DOHH2 (cell line): ENCODE measurements around the gene NPAS2.

Source experiments
- H3F3A ChIP-seq: fragments of 200-600 bp; sonication (generic), shearing (Covaris generic); 2 replicates; pipeline ENCODE4 v1.6.0; 2016; ENCODE audit warnings: antibody characterized with exemption, mild to moderate bottlenecking; ENCODE audit not compliant: control insufficient read depth, insufficient read depth
- H3K27ac ChIP-seq: fragments of 200-600 bp; sonication (generic); 2 replicates; pipeline ENCODE4 v1.5.1; 2014; ENCODE audit warnings: low read depth, mild to moderate bottlenecking, low read length, moderate library complexity
- H3K27me3 ChIP-seq: fragments of 200-600 bp; sonication (generic); 2 replicates; pipeline ENCODE4 v1.6.1; 2014; ENCODE audit warnings: mild to moderate bottlenecking, low read length, mixed read lengths; ENCODE audit not compliant: control insufficient read depth
- H3K36me3 ChIP-seq: fragments of 200-600 bp; sonication (generic); 2 replicates; pipeline ENCODE4 v1.6.1; 2014; ENCODE audit warnings: mild to moderate bottlenecking, low read length, moderate library complexity, mixed read lengths; ENCODE audit not compliant: control insufficient read depth
- H3K4me1 ChIP-seq: fragments of 200-600 bp; sonication (generic); 2 replicates; pipeline ENCODE4 v1.6.1; 2014; ENCODE audit warnings: mild to moderate bottlenecking, low read length, mixed read lengths; ENCODE audit not compliant: control insufficient read depth
- H3K4me2 ChIP-seq: fragments of 200-600 bp; sonication (generic); 2 replicates; pipeline ENCODE4 v1.6.0; 2014; ENCODE audit warnings: mild to moderate bottlenecking, low read length, moderate library complexity
- H3K4me3 ChIP-seq: fragments of 200-600 bp; sonication (generic); 2 replicates; pipeline ENCODE4 v1.5.1; 2014; ENCODE audit warnings: mild to moderate bottlenecking, low read length, mixed read lengths
- H3K79me2 ChIP-seq: fragments of 200-600 bp; sonication (generic); 2 replicates; pipeline ENCODE4 v1.6.1; 2014; ENCODE audit warnings: mild to moderate bottlenecking, low read length, mixed read lengths; ENCODE audit not compliant: control insufficient read depth
- H3K9me2 ChIP-seq: fragments of 200-600 bp; sonication (generic); replicated peaks from 2 replicates; pipeline ENCODE4 v1.6.1; 2014; ENCODE audit warnings: mild to moderate bottlenecking, low read length, mixed read lengths; ENCODE audit not compliant: control insufficient read depth
- H3K9me3 ChIP-seq: fragments of 200-600 bp; sonication (generic); 2 replicates; pipeline ENCODE4 v1.6.1; 2014; ENCODE audit warnings: antibody characterized with exemption, low read length, mixed read lengths; ENCODE audit not compliant: control insufficient read depth, insufficient read depth
- H4K20me1 ChIP-seq: fragments of 200-600 bp; sonication (generic); 2 replicates; pipeline ENCODE4 v1.6.0; 2014; ENCODE audit warnings: low read depth, mild to moderate bottlenecking, antibody characterized with exemption, low read length, moderate library complexity; ENCODE audit not compliant: control insufficient read depth, insufficient read depth
- EZH2phosphoT487 ChIP-seq: fragments of 200-600 bp; sonication (generic); IDR thresholded peaks from 2 replicates; pipeline ENCODE4 v1.6.1; 2017; ENCODE audit warnings: borderline replicate concordance, mild to moderate bottlenecking, antibody characterized with exemption, low read length, moderate library complexity, mixed read lengths
- TF ChIP-seq, protein P1 (sequence below): fragments of 200-600 bp; sonication (generic); IDR thresholded peaks from one replicate; pipeline ENCODE4 v1.5.1; 2014; ENCODE audit warnings: antibody characterized with exemption, mild to moderate bottlenecking, low read depth, low read length; ENCODE audit not compliant: poor library complexity, severe bottlenecking

Gene NPAS2

DNA sequence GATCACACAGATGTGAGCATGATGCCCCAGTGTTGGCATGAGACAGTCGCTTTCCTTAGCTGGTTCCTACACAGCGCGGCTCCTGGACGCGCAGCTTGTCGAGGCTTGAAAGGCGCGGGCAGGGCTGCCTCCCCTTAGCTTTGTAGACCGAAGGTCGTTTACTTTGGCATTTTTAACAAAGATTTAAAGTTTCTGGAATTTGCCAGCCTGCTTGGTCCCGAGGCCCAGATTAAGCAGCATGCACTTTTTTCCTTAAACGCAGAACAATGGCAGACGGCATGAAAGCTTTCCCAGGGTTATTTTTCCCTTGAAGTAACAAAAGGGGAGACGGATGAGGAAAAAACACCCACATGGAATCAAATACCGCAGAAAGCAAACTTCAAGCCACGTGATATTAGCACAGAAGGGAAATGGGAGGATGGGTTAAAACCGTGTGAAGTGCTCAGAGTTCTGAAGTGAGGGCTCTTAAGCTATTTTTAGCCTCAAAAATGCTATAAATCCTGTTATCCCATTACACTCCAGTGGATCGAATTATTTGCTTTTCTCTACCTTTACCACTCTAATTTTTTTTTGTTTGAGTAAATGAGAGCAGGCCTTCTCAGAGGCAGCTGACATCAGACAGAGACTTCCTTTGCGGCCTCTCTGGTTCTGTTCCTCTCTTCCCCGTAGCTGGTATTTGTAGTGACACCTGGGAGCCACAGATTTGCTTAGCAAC, 55.7 kb downstream of the NPAS2 start:
- Histone ChIP-seq H3K4me3 (no peak overlapping the region), H3K27ac (no peak overlapping the region), H3K27me3 (no peaks in the 10 kb centered on the region), H3F3A (no peaks in the 10 kb centered on the region), H3K9me2 (no peaks in the 10 kb centered on the region), H3K36me3 (no peaks in the 10 kb centered on the region), H3K4me1 (no peaks in the 10 kb centered on the region), H3K4me2 (no peak overlapping the region), H4K20me1 (no peaks in the 10 kb centered on the region), H3K9me3 (no peaks in the 10 kb centered on the region), H3K79me2 (no peaks in the 10 kb centered on the region)
- TF ChIP-seq, protein P1, sequence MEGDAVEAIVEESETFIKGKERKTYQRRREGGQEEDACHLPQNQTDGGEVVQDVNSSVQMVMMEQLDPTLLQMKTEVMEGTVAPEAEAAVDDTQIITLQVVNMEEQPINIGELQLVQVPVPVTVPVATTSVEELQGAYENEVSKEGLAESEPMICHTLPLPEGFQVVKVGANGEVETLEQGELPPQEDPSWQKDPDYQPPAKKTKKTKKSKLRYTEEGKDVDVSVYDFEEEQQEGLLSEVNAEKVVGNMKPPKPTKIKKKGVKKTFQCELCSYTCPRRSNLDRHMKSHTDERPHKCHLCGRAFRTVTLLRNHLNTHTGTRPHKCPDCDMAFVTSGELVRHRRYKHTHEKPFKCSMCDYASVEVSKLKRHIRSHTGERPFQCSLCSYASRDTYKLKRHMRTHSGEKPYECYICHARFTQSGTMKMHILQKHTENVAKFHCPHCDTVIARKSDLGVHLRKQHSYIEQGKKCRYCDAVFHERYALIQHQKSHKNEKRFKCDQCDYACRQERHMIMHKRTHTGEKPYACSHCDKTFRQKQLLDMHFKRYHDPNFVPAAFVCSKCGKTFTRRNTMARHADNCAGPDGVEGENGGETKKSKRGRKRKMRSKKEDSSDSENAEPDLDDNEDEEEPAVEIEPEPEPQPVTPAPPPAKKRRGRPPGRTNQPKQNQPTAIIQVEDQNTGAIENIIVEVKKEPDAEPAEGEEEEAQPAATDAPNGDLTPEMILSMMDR = no peak
- TF ChIP-seq EZH2phosphoT487 = no peak

DNA sequence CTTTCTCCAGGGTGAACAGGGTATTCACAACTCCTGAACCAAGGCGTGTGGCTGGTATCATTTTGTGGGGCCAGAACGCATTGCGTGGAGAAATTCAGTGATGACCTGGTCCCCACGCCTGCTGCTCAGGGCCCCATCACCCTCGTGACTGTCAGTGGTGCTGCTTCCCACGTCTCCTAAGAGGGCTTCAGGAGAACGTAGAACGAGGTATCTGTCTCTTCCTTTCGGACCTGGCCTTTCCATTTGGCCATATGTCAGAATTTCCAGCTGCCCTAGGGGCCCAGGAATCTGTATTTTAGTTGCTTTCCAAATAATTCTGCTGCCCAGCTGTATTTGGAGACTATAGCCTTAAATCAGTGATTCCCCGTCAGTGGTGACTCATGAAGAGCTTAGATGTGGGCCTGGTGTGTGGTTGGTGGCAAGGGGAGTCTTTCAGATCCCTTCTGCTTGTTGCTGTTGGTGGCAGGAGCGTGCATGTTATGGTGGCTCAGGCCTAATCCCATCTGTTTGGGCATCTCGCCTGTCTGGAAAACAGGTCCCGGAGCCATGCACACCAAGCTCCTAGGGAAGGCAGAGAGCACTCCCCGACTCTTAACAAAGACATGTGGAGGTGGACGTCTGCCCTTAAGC, 56.4 kb downstream of the NPAS2 start:
- no peak for TF ChIP-seq EZH2phosphoT487
- TF ChIP-seq, protein P1 = no peak
- Histone ChIP-seq H3K27ac (no peak overlapping the region), H3K36me3 (no peaks in the 10 kb centered on the region), H3K79me2 (no peaks in the 10 kb centered on the region), H4K20me1 (no peaks in the 10 kb centered on the region), H3K9me2 (no peaks in the 10 kb centered on the region), H3K4me3 (no peak overlapping the region), H3K4me2 (no peak overlapping the region), H3K9me3 (no peaks in the 10 kb centered on the region), H3K4me1 (no peaks in the 10 kb centered on the region), H3F3A (no peaks in the 10 kb centered on the region), H3K27me3 (no peaks in the 10 kb centered on the region)

DNA sequence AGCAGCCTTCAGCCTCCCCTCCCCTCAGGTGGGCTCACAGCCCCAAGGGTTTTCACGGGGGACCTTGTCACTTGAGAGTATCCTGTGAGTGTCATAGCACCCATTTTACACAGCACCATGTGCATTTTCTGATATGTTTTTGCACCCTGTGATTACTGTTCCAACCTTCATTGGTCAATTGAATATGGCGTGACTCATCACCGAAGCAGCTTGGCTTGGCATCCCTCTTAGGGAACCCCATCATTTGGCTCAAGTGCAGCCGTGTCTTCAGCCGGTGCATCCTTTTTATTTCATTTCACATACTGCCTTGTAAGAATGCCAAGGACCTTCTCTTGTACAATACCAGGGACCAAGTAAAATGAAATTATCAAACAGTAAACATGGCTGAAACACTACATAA, 57.6 kb downstream of the NPAS2 start:
- Histone ChIP-seq H3K79me2 (no peaks in the 10 kb centered on the region), H4K20me1 (no peaks in the 10 kb centered on the region), H3K27ac (no peak overlapping the region), H3K4me1 (no peaks in the 10 kb centered on the region), H3K36me3 (no peaks in the 10 kb centered on the region), H3K9me3 (no peaks in the 10 kb centered on the region), H3K4me2 (no peak overlapping the region), H3K9me2 (no peaks in the 10 kb centered on the region), H3K27me3 (no peaks in the 10 kb centered on the region), H3K4me3 (no peak overlapping the region), H3F3A (no peaks in the 10 kb centered on the region)
- TF ChIP-seq, protein P1 = no peak
- no peak for TF ChIP-seq EZH2phosphoT487
